GM19193 (cell line): ENCODE results near the gene STUM.

Experiments
- POLR2A ChIP-seq: IDR thresholded peaks from 4 replicates; pipeline ENCODE4 v1.6.1; 2011; ENCODE audit not compliant: insufficient read depth, insufficient read length; ENCODE audit errors: extremely low read depth

STUM gene

DNA sequence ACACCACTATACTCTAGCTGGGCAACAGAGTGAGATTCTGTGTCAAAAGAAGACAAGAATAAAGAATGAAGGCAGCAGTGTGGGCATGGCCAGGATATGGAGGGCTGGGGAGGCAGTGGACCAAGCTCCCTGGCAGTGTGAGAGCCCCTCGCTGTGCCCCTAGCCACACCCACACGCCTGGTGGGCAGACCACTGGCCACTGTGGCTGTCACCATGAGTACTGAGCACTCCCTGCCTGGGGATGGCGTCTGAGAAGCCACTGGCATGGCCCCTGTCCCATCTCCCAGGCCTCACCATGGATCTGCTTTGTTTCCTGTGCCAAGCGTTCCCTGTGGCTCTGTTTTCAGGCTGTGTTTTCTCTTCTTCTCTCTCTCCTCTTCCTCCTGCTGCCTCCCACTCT lies 51.7 kb downstream of the STUM start:
- TF ChIP-seq POLR2A, result no peak

DNA sequence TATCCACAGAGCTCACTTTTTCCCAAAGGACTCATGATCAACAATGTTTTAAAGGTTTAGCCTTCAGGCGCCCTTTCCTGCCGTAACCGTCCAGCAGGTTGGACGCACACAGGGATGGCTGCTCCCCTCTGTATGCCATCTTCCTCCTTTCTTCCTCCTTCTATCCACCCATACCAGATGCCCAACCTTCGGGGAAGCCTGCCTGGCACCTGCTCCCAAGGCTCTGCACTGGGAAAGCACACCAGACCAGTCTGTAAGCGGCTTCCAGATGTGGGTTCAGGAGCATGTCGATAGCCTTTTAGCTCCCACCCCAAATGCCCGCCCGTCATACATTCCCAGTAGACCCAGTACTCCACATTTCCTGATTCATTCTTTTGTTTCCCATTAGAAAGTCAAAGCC lies 52.9 kb downstream of the STUM start:
- no peak for TF ChIP-seq POLR2A

DNA sequence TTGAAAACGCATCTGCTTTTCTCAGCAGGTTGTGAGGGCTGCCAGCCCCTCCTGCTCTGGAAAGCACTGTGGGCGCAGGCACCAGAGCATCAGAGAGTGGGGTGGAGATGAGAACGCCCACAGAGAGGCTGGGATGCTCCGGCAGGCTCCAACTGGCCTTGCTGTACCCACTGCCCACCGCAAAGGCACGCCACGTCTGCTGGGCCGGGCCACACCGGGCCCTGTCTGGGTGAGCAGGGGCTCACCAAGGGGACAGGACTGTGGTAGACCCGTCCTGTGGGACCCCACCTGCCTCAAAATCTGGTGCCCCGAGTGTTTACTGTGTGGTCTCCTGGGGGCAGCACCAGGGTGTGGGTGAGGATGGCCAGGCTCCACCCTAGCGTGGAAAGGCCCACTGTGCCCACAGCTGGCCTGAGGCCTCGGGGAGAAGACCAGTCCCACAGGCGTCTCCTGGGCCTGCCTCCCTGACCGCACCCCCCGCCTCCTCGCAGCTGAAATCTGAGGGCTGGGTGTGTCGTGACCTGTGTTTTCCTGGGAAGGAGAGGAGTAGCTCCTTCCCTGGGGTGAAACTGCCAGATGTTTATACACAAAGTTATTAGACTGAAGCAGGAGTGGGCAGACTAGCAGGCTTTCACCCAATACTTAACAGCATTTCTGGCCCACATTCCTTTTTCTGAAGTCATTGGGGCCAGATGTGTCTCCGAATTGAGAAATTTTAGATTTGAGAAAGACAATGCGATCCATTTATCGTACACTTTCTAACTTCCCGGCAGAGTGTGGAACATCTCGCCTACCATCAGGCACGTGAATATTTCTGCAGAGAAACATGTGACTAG lies 53.8 kb downstream of the STUM start:
- TF ChIP-seq POLR2A, result no peak

DNA sequence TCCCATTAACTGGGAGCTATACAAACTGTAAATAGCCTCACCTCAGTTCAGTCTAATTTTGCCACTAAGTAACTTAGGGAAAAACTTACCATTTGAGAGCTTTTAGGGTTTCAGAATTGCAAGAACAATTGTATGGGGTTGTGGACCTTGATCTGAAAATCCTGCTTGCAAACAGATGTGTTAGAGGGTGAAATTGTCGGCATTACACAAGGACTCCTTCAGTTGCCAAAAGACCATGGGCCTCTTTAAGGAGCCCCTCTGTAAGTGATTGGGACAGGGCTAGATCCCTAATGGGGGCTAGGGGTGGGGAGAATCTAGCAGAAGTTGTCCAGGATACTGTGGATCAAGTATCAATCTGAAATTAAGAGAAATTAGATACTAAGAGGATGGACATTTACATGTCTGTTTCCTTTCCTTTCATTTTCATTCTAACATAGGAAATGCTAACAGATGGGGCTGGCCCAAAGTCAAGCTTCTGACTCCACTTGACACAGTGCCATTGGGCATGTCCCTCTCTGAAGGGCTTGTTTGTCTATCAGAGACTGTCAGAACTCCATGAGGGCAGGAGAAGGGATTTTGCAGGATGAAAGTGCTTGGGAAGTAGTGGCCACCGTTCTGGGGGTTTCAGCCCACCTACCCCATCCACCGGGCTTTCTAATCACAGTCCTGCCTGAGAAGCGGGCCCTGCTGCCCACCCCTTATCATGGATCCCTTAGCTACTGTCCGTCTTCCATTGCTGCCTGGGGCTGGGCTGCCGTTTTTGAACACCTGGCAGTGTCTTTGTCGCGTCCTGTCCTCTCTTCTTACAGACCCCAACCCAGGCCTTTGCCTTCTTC lies 54.7 kb downstream of the STUM start:
- TF ChIP-seq POLR2A, result no peak

DNA sequence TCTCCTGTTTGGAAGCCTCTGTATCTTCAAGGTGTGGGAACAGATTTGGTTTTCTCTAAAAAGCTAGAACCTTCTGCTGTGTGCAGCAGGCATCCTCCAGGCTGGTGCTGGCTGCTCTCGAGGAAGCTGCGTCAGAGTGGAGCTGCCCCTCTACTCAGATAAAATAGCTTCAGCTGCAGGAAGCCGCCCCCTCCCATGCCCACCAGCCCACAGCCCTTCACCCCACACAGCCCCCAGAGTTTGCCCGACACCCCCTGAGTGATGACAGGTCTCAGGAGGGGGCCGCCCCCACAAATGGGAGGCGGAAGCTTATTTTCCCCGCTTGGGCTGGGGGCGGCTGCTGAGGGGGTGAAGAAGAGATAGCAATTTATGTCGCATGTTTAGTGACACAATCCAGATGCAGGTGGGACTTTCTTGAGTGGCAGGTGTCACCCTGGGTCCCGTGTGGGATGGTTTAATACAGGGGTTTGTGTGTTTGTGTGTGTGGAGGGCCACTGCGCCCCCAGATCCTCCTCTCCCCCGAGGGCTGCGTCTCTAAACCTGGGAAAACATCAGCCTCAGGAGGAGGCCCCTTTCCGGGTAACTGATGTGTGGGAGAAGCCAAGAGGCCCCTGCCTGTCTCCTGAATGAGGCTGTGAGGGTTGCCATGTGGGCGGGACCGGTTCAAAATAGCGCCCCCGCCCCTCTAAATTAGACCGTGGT lies 55.4 kb downstream of the STUM start:
- TF ChIP-seq POLR2A, result no peak

DNA sequence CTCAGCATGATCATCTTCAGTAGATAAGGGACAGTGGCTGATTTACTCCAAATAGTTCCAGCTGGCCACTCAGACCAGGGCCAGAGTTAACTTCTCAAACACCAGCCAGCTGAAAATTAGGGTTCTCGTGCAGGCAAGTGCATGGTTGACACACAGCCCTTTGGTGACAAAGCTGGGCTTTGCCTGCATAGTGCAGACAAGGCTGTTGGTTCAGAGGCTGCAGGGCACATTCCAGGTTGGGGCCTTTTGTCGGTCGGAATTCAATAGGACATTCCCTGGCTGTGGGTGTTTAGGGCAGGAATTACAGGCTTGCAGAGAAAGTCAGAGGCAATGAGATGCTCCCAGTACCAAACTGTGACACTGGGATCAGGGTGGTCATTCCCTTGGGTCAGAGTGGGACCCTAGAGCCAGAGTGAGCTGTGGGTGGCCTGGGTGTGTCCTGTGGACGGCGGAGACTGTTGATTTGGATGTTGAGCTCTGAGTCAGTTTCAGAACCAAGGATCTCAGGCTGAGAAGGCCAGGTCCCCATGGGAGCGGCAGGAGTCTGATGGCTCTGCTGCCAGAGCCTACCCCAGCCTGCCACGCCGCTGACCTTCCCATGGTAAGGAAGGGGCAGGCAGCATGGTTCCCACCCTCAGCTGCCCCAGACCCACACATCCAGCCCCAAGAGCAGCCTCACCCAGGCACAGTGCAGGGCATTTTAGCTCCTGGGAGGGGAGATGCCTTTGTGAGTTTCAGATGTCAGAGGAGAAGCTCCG lies 56.2 kb downstream of the STUM start:
- TF ChIP-seq POLR2A, result no peak

DNA sequence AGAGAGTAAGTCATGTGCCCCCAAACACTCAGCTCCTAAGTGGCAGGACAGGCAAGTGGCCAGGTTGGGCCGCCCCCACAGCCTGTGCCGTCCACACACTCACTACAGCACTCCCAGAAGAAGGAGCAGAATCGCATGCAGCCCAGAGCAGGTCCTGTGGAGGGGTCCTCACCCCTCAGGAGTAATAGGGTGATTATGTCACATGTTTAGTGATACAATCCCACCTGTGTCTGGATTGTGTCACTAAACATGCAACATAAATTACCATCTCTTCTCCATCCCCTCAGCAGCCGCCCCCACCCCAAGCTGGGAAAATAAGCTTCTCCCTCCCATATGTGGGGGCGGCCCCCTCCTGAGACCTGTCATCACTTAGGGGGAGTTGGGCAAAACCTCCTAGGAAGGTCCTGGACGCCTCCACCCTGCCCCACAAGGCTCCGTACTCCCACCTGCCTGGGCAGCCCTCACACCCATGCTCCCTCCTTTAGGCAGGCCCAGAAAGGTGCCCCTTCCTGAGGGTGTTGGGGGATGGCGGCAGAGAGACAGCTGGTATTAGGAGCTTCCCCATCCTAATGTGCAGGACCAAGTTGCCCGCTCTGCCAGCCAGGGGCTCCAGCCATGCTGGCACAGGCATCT lies 56.9 kb downstream of the STUM start:
- no peak for TF ChIP-seq POLR2A

DNA sequence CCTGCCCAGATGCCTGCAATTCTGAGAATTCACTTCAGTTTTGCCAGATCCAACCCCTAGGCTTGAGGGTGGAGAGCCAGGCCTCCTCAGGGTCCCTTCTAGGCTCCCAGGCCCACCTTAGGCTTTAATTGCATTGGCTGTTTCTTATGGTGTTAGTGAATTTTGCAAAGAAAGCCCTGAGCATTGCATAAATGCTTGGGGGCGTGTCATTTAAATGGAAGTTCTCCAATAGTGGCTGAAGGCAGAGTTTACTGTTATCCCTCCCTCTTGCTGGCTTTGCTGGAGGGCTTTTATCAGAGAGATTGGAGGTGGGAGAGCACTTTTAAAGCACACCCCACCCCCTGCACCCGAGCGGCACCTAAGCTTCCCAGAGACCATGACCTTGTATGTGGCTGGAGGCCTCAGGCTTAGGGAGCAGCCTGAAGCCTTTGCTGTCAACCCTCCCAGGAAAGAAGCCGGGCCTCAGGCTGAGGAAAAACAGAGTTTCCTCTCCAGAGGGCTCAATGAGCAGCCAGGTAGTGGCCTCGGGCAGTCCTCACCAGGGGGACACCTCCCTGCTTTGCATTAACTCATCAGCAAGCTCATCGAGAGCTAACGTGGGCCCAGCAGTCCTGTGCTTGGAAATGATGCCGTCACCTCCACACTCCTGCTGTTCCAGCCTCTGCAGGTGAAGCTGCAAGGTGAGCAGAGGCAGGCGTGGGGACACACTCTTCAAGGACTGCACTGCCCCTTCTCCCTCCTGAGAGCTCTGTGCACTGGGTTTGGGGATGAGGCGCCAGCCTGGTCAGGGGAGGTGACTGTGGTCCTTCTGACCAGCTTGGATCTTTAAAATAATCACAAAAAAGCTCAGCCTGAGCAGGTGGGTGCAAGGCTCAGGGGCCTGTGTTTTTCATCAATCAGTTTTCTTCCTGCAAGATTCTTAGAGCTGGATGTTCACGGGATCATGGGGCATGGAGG lies 58.0 kb downstream of the STUM start:
- TF ChIP-seq POLR2A, result no peak

DNA sequence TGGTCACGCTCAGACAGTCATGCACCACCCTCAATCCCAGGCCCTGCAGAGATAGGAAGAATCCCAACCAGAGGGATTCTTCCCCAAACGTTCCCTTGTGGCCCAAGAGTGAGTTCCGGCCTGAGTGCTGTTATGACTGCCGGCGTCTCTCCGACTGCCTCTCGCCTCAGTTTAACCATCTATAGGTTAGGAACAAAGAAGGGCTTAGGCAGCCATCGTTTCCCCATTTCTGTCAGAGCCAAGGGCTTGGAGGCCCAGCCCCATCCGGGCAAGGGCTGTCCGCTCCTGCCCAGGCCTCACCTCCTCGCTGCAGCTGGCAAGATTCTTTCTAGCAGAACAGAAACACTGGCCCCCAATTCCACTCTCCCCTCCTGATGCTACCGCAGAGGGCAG lies 58.7 kb downstream of the STUM start:
- TF ChIP-seq POLR2A, result no peak

DNA sequence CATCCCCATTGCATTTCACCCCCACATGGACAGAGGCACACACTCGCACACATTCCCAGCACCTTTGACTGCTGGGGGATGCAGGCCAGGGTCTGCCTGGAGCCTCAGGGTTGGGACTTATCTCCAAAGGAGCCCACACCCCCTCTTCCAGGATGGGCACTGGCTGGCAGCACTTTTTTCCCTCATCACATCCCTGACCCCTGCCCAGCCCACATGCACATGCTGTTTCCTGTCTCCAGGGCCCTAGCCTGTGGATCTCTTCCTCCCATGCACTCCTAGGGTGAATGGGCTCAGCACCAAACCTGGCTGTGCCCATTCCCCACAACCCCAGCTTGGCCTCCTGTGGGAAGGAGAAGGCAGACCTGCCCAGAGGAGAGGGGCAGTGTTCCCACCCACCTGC lies 59.3 kb downstream of the STUM start:
- TF ChIP-seq POLR2A, result no peak

DNA sequence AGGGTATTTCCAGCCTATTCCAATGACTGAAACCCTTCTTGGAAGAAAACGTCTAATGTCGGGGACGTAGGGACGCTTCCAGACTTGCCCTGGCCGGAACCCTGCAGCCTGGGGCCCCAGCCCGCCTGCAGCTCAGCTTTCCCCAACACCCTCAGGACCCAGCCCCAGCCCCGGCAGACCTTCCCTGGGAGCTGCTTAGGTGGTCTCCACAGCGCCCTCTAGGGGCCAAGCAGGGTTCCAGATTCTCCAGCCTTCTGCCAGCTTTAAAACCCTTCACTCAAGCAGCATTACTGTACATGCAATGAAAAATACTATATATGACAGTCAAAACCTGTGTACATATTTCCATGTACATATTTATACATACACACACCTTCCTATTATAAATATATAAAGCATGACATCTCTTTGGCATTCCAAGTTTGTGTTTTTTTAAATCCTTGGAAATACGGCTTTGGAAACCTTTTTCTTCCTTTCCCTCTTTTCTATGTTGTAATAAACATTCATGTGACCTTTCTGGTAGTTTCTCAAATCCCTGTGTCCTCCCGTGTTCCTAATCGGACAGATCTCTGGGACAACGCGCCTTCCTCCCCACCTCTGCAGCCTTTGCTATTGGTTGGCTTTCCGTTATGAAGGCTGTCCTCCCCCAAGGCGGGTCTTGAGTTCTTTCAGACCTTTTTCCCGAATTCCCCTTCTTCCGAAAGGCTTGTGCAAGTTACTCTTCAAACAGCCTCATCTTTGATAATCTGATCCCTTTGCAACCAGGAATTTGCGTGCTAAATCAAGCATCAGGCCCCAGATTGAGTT lies 60.3 kb downstream of the STUM start:
- no peak for TF ChIP-seq POLR2A

DNA sequence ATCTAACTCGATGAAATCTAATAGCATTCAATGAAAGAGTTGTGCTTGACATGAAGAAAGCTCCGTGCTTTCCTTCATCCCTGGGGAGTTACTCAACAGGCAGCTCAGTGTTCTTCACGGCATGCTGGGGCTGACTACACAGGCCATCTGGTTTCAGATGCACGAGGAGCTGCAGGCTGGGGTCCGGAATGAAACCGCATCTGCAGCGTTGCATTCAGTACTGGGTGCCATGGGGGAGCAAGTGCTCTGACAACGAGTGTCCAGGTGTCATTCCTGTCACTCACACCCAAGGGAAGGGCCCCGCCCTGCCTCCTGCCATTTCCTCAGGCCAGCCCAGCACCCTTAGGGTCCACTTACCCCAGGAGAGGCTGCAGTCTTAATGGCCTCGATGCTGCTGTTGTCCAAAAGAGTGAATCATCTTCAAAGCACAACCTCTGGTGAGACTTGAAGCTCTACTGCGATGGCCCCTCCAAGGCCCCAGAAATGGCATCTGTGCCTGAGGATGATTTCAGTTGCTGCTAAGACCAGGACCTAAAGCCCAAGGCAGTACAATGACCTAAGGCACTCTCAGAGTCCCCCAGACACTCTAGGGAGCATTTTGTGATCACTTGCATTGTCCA lies 61.4 kb downstream of the STUM start:
- no peak for TF ChIP-seq POLR2A

DNA sequence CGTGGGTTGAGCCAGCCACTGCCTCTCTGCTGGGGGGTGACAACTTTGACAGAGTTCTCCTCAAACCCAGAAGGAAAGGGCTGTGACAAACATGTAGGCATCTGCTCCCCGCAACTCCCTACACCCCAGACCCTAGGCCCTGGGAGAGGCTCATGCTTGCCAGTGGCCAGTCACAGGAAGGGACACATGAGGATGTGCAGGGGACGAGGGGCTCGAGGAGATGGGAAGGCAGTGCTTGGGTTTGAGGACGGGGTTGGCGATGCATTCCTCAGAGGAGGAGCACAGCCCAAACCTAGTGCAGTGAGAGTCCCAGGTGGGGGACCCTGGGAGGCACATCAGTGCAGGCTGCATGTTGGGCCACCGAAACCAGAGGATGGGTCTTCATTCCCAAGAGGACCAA lies 62.1 kb downstream of the STUM start:
- no peak for TF ChIP-seq POLR2A

DNA sequence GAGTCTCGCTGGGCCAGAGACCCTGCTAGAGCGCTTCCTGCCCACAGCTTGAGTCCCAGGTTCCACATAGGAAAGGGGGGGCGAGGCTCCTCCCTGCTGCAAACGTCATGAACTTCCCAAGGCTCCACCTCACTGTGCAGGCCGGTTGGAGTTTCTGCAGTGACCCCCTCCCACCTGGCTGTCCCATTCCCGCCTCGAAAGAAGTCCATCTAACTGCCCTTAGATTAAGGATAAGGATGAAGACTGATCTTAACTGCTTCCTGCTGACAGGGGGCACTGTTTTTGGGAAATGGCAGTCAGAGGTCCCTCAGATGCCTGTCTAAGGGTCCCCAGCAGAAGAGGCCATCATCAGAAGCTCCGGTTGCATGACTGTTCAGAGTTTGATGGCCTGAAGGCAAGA lies 62.7 kb downstream of the STUM start:
- TF ChIP-seq POLR2A, result no peak
